Ascending aorta (tissue), 2 donors: ENCODE results near the gene ANKRD10. TPM values are rescaled to one million over a fixed set of nuclear protein-coding genes. Genes with fewer than 3 reads are reported as not detected.

Experiments
- DNase-seq, 2 donors: peaks; one replicate each; pipeline ENCODE4 v3.0.0-alpha.2; 2019; ENCODE audit warnings: low spot score in 2 of 2
- H3K27ac ChIP-seq, 2 donors: fragments of 200-600 bp; sonication (generic); one replicate each; pipeline ENCODE4 v1.5.1; 2016 to 2017; ENCODE audit warnings: mild to moderate bottlenecking in 1 of 2
- H3K27me3 ChIP-seq: fragments of 200-600 bp; sonication (generic); one replicate; pipeline ENCODE4 v1.5.1; 2017
- H3K36me3 ChIP-seq, 2 donors: fragments of 200-600 bp; sonication (generic); one replicate each; pipeline ENCODE4 v1.5.1; 2016
- H3K4me1 ChIP-seq, 2 donors: fragments of 200-600 bp; sonication (generic); one replicate each; pipeline ENCODE4 v1.5.1; 2016 to 2017; ENCODE audit warnings: mild to moderate bottlenecking in 1 of 2
- H3K4me3 ChIP-seq, 2 donors: fragments of 200-600 bp; sonication (generic); one replicate each; pipeline ENCODE4 v1.5.1; 2016 to 2017; ENCODE audit warnings: mild to moderate bottlenecking in 1 of 2
- H3K9me3 ChIP-seq, 2 donors: fragments of 200-600 bp; sonication (generic); one replicate each; pipeline ENCODE4 v1.5.1; 2016
- CTCF ChIP-seq, 3 experiments: fragments of 200-600 bp in 2 of 3; fragments of 450-650 bp in 1 of 3; sonication (generic) in 2 of 3; IDR thresholded peaks; one replicate each; pipeline ENCODE4 v1.5.1; 2016 to 2019; ENCODE audit warnings: antibody characterized with exemption in 3 of 3, mild to moderate bottlenecking in 1 of 3, moderate library complexity in 1 of 3
- intact Hi-C: fragments of 100-400 bp; cut with DNase I; formaldehyde crosslinking; loops from one replicate; pipeline ENCODE4 v1.15.1; 2023
- total RNA-seq: library from RNA; depleted of rRNA; stranded (reverse); fragments of >200 nt; gene quantifications from one replicate; pipeline ENCODE4 v1.1.0, GENCODE V29; 2016

The ANKRD10 gene
- total RNA-seq, 1 donor from 2014 or later: 100 TPM

- no peaks in the 10 kb centered on the region for H3K27me3 ChIP-seq
- H3K27ac ChIP-seq: no peak overlapping the region
- TF ChIP-seq CTCF (IDR thresholded peaks at IDR 0.05): no peak
- no peaks in the 10 kb centered on the region for H3K4me1 ChIP-seq
- peaks cover 1 to 6% of the 10 kb centered on the region in 2 donors for H3K9me3 ChIP-seq
- H3K4me3 ChIP-seq: no peak overlapping the region
- no peaks in the 10 kb centered on the region for H3K36me3 ChIP-seq
- no peak for DNase-seq
- intact Hi-C loops: no loop called here
These were observed 24.0 kb upstream of the ANKRD10 start for GRCh38 chr13:110938662-110939421.

- TF ChIP-seq CTCF (IDR thresholded peaks at IDR 0.05): no peak
- Histone ChIP-seq H3K4me1 (no peaks in the 10 kb centered on the region), H3K27ac (no peak overlapping the region), H3K27me3 (no peaks in the 10 kb centered on the region), H3K9me3 (peaks cover 4 to 16% of the 10 kb centered on the region in 2 donors), H3K36me3 (no peaks in the 10 kb centered on the region), H3K4me3 (no peak overlapping the region)
- DNase-seq: no peak
- intact Hi-C loops: no loop called here
These were observed 22.8 kb upstream of the ANKRD10 start for GRCh38 chr13:110937511-110938285.

GRCh38 chr13:110936519-110936918, 21.6 kb upstream of the ANKRD10 start:
- TF ChIP-seq CTCF (IDR thresholded peaks at IDR 0.05): no peak
- Histone ChIP-seq H3K36me3 (no peaks in the 10 kb centered on the region), H3K27ac (no peak overlapping the region), H3K27me3 (no peaks in the 10 kb centered on the region), H3K9me3 (peaks cover 4 to 16% of the 10 kb centered on the region in 2 donors), H3K4me1 (no peaks in the 10 kb centered on the region), H3K4me3 (no peak overlapping the region)
- intact Hi-C loops: no loop called here
- no peak for DNase-seq

- Histone ChIP-seq H3K36me3 (no peaks in the 10 kb centered on the region), H3K9me3 (peaks cover 4 to 16% of the 10 kb centered on the region in 2 donors), H3K27ac (no peak overlapping the region), H3K4me1 (no peaks in the 10 kb centered on the region), H3K4me3 (no peak overlapping the region), H3K27me3 (no peaks in the 10 kb centered on the region)
- no peak for DNase-seq
- no peak for TF ChIP-seq CTCF (IDR thresholded peaks at IDR 0.05)
- intact Hi-C loops: no loop called here
These were observed 17.7 kb upstream of the ANKRD10 start for GRCh38 chr13:110932588-110932987.

GRCh38 chr13:110929104-110929777, 14.4 kb upstream of the ANKRD10 start:
- TF ChIP-seq CTCF (IDR thresholded peaks at IDR 0.05): no peak
- intact Hi-C loops: no loop called here
- no peak overlapping the region for H3K27ac ChIP-seq

More at GRCh38 chr13:110929104-110929777, 14.4 kb upstream of the ANKRD10 start:
- no peaks in the 10 kb centered on the region for H3K27me3 ChIP-seq
- H3K9me3 ChIP-seq: peaks cover 4 to 14% of the 10 kb centered on the region in 2 donors
- no peaks in the 10 kb centered on the region for H3K36me3 ChIP-seq
- no peak for DNase-seq
- no peak overlapping the region for H3K4me3 ChIP-seq
- H3K4me1 ChIP-seq: no peaks in the 10 kb centered on the region
